Small intestine (tissue), 16 donors: ENCODE measurements around the gene CAMK2B. TPM values are rescaled to one million over a fixed set of nuclear protein-coding genes. Genes with fewer than 3 reads are reported as not detected.

ENCODE experiments used
- DNase-seq, 2 donors: peaks; one replicate each; pipeline versions ENCODE4 v3.0.0 to v3.0.0-alpha.2; 2013
- FAIRE-seq: peaks from 2 replicates; lab custom pipeline; 2012; peaks lifted over from hg19 to GRCh38; lab: Jason Lieb, UNC
- H3K27ac ChIP-seq, 3 donors: one replicate each; pipeline ENCODE4 v1.5.1; 2013; ENCODE audit warnings: low read length in 2 of 3, mild to moderate bottlenecking in 2 of 3, control low read depth in 1 of 3, inconsistent platforms in 1 of 3, low read depth in 1 of 3, moderate library complexity in 1 of 3
- H3K27me3 ChIP-seq, 3 donors: one replicate each; pipeline ENCODE4 v1.6.1; 2013; ENCODE audit warnings: low read length in 3 of 3, inconsistent platforms in 1 of 3; ENCODE audit not compliant: control insufficient read depth in 3 of 3, insufficient read depth in 3 of 3
- H3K36me3 ChIP-seq, 3 donors: one replicate each; pipeline ENCODE4 v1.6.1; 2013; ENCODE audit warnings: low read length in 3 of 3, inconsistent platforms in 1 of 3, low read depth in 1 of 3, mild to moderate bottlenecking in 1 of 3, moderate library complexity in 1 of 3; ENCODE audit not compliant: control insufficient read depth in 3 of 3, insufficient read depth in 2 of 3
- H3K4me1 ChIP-seq, 3 donors: one replicate each; pipeline ENCODE4 v1.6.1; 2013; ENCODE audit warnings: low read length in 2 of 3, inconsistent platforms in 1 of 3, low read depth in 1 of 3, mild to moderate bottlenecking in 1 of 3, moderate library complexity in 1 of 3; ENCODE audit not compliant: control insufficient read depth in 3 of 3, insufficient read depth in 2 of 3
- H3K4me3 ChIP-seq, 3 donors: one replicate each; pipeline ENCODE4 v1.5.1; 2013; ENCODE audit warnings: low read length in 3 of 3, control low read depth in 1 of 3, inconsistent platforms in 1 of 3, low read depth in 1 of 3, mild to moderate bottlenecking in 1 of 3, moderate library complexity in 1 of 3
- H3K9me3 ChIP-seq, 2 donors: one replicate each; pipeline ENCODE4 v1.6.1; 2013; ENCODE audit warnings: low read depth in 1 of 2, low read length in 1 of 2; ENCODE audit not compliant: control insufficient read depth in 2 of 2, insufficient read depth in 1 of 2
- WGBS, 3 donors: extraction: QIAGEN DNeasy Blood & Tissue Kit; methylation state at CpG; one replicate each; pipeline ENCODE4 v1.1.7; 2013; 5-methylcytosine and 5-hydroxymethylcytosine counted together
- long read RNA-seq, 10 donors: transcript quantifications; one replicate each; lab custom pipeline, GENCODE V29; 2026
- polyA plus RNA-seq, 4 donors: library from polyadenylated mRNA; stranded (reverse) in 3 of 4; unstranded in 1 of 4; fragments of 200-250 nt in 3 of 4; fragments of 120-200 nt in 1 of 4; gene quantifications; one replicate each; pipeline versions ENCODE4 v1.2.1 to v1.2.3, GENCODE V29; 2013
- donor health status: healthy with polysubstance abuse.
- donor health status: control.
- donor health status: control.
- donor health status: Bipolar disorder and iron deficiency.
- donor health status: healthy.

The CAMK2B gene
- 1 to 10 TPM; 1.3 to 1.8 (median 1.5) TPM for polyA plus RNA-seq
- long read RNA-seq, donor 1 = 0 reads
- long read RNA-seq, donor 2 = 0 reads
- long read RNA-seq, donor 3 = 0 reads
- long read RNA-seq, donor 4 = 0 reads
- long read RNA-seq, donor 5 = 0 reads
- long read RNA-seq, donor 6 = 0 reads
- long read RNA-seq, donor 7, full-length matches to known transcripts = 8 of 32 reads
- long read RNA-seq, donor 7, partial matches to known transcripts = 24 of 32 reads
- long read RNA-seq, donor 7, other reads (novel, unspliced or antisense) = 0 of 32 reads
- long read RNA-seq, donor 8 = 0 reads
- long read RNA-seq, donor 9 = 0 reads
- long read RNA-seq, donor 10 = 0 reads

GRCh38 chr7:44325201-44325671, at the start of gene CAMK2B:
CAMK2B (minus strand) TSS chr7:44325594; CDS start chr7:44325421, 173 bp downstream.
- Histone ChIP-seq H3K27me3 (peaks cover 17 to 35% (median 24%) of the 10 kb centered on the region in 3 donors), H3K27ac (no peak within 1 kb of the TSS), H3K36me3 (no peaks in the 10 kb centered on the region), H3K9me3 (no peaks in the 10 kb centered on the region), H3K4me1 (no peaks in the 10 kb centered on the region), H3K4me3 (peak within 1 kb of the TSS in 1 of 3 donors; percentile 46)
- DNase-seq (peak in 1 of 2 donors; percentile 29), FAIRE-seq (no peak)
- 1 to 2% (median 1%) methylated on average over 24 to 85 of the region's 85 CpGs for WGBS, 3 donors

DNA sequence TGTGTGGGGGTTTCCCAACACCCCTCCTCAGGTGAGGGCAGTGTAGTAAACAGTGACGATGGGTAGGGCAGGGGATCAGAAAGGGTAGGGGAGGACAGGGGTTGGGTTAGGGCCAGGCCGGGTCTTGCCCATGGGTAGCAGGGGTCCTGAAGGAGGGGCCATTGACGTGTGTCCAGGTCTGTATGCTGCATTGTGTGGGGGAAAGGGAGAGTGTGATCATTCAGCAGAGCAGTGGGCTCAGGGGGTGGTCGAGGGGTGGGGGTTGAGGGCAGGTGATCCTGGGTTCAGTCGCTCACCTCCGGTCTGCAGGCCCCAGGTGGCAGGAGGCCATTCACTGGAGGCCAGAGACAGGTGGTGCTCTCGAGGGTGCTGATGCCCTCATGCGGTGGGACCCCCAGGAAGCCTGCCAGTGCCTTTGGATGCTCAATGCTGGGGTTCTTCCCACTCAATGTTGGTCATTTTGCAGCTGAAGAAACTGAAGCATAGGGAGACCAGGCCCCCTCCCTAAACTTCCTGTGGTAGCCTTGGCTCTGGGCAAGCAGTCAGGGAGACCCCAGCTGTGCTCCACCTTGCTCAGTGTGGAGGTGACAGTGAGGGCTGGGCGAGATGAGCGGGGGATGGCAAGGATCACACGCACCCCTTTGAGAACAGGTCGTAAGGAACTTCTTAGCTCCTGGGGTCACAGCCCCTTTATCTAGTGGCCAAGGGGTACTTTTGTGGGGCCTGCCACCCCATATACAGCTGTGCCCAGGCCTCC, 48.8 kb upstream of the CAMK2B start:
- H3K4me1 ChIP-seq = no peaks in the 10 kb centered on the region
- H3K36me3 ChIP-seq = no peaks in the 10 kb centered on the region
- WGBS, 3 donors = 66 to 81% (median 76%) methylated on average over 12 of the region's 12 CpGs
- H3K9me3 ChIP-seq = no peaks in the 10 kb centered on the region
- H3K27me3 ChIP-seq = peaks cover 0 to 8% (median 0%) of the 10 kb centered on the region in 3 donors
- FAIRE-seq (no peak), DNase-seq (no peak)
- no peak overlapping the region for H3K27ac ChIP-seq
- H3K4me3 ChIP-seq = no peak overlapping the region

- DNase-seq (no peak), FAIRE-seq (no peak)
- H3K36me3 ChIP-seq = no peaks in the 10 kb centered on the region
- no peak overlapping the region for H3K4me3 ChIP-seq
- H3K4me1 ChIP-seq = no peaks in the 10 kb centered on the region
- H3K27ac ChIP-seq = no peak overlapping the region
- H3K27me3 ChIP-seq = peaks cover 0 to 8% (median 0%) of the 10 kb centered on the region in 3 donors
- WGBS, 3 donors = 73 to 87% (median 79%) methylated on average over 2 of the region's 2 CpGs
- no peaks in the 10 kb centered on the region for H3K9me3 ChIP-seq
Measured at GRCh38 chr7:44373418-44373740, 48.0 kb upstream of the CAMK2B start.

GRCh38 chr7:44372560-44373417, 47.4 kb upstream of the CAMK2B start:
- Histone ChIP-seq H3K9me3 (no peaks in the 10 kb centered on the region), H3K27me3 (peaks cover 0 to 8% (median 0%) of the 10 kb centered on the region in 3 donors), H3K4me3 (no peak overlapping the region), H3K27ac (no peak overlapping the region), H3K36me3 (no peaks in the 10 kb centered on the region), H3K4me1 (no peaks in the 10 kb centered on the region)
- no peak for FAIRE-seq
- no peak for DNase-seq
- WGBS, 3 donors = 65 to 70% (median 68%) methylated on average over 5 of the region's 5 CpGs

DNA sequence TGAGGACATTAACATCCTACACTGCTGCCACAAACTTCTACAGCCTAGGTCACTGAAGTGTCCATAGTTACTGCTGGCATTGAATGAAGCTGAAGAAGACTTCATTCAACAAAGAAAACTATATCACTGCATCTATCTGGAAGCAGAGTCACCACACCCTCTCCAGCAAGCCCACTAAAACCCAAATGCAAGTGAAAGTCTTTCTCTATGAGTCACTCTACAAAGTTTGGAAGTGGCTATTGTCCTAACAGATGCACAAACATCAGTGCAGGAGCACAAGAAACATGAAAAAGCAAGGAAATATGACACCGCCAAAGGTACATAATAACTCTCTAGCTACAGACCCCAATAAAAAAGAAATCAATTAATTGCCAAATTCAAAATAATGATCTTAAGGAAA, 43.5 kb upstream of the CAMK2B start:
- Histone ChIP-seq H3K4me3 (no peak overlapping the region), H3K36me3 (no peaks in the 10 kb centered on the region), H3K27me3 (peaks cover 0 to 5% (median 0%) of the 10 kb centered on the region in 3 donors), H3K4me1 (no peaks in the 10 kb centered on the region), H3K9me3 (no peaks in the 10 kb centered on the region), H3K27ac (no peak overlapping the region)
- no peak for DNase-seq
- FAIRE-seq = no peak
- 99 to 100% (median 100%) methylated on average over 1 of the region's 1 CpG for WGBS, 3 donors

DNA sequence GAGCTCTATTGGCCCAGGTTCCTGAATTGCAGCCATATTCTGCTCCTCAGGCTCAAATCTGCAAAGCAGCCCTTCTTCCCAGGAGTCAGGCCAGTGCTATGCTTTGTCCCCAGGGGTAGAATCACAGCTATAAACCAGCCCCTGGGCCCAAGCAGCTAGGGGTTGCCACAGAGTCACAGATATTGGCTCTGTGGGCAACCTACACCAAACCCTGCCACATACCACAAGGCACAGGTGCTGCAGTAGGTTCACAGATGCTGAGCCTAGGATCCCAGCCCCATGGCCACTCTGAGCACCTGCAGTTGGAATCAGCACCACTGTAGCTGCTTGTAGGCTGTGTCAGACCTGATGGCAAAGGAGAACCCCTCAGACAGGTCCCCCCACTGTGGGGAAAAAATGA, 43.1 kb upstream of the CAMK2B start:
- H3K9me3 ChIP-seq = no peaks in the 10 kb centered on the region
- H3K27me3 ChIP-seq = peaks cover 0 to 5% (median 0%) of the 10 kb centered on the region in 3 donors
- no peak for FAIRE-seq
- no peak overlapping the region for H3K27ac ChIP-seq
- H3K4me3 ChIP-seq = no peak overlapping the region
- DNase-seq = no peak
- H3K4me1 ChIP-seq = no peaks in the 10 kb centered on the region
- no peaks in the 10 kb centered on the region for H3K36me3 ChIP-seq

- no peak for FAIRE-seq
- WGBS, 3 donors = 81 to 94% (median 90%) methylated on average over 5 of the region's 5 CpGs
- Histone ChIP-seq H3K4me1 (no peaks in the 10 kb centered on the region), H3K9me3 (no peaks in the 10 kb centered on the region), H3K27me3 (no peaks in the 10 kb centered on the region), H3K27ac (no peak overlapping the region), H3K36me3 (no peaks in the 10 kb centered on the region), H3K4me3 (no peak overlapping the region)
- no peak for DNase-seq
Measured at GRCh38 chr7:44367475-44368043, 42.2 kb upstream of the CAMK2B start.

- FAIRE-seq = no peak
- H3K4me3 ChIP-seq = no peak overlapping the region
- no peak overlapping the region for H3K27ac ChIP-seq
- H3K9me3 ChIP-seq = no peaks in the 10 kb centered on the region
- DNase-seq = no peak
- no peaks in the 10 kb centered on the region for H3K4me1 ChIP-seq
- no peaks in the 10 kb centered on the region for H3K27me3 ChIP-seq
- WGBS, 3 donors = 75 to 93% (median 87%) methylated on average over 4 of the region's 4 CpGs
- H3K36me3 ChIP-seq = no peaks in the 10 kb centered on the region
Measured at GRCh38 chr7:44366986-44367385, 41.6 kb upstream of the CAMK2B start.
